K562 (cell line): ENCODE measurements around the gene CCDC187. TPM values are rescaled to one million over a fixed set of nuclear protein-coding genes. Genes with fewer than 3 reads are reported as not detected.

Experiments used
- ATAC-seq: fragments of 200-7000 bp; cut with Tn5 transposase; 3 replicates; pipeline ENCODE4 v1.9.1; 2020; ENCODE audit warnings: moderate library complexity
- BruUV-seq: library from RNA; stranded (reverse); fragments of 400-500 nt; replicated peaks from 2 replicates; lab custom pipeline; 2021; lab: Mats Ljungman, UMichigan
- CTCF ChIA-PET: fragments of 300-600 bp; formaldehyde crosslinking; extraction: SDS; loops from one replicate; lab custom pipeline; 2021; ENCODE audit warnings: low intra/inter-chr PET ratio; lab: Yijun Ruan, JAX
- POLR2A ChIA-PET: fragments of 300-600, 350-650 bp; sonication (Branson Sonifier 250); formaldehyde crosslinking; extraction: SDS; loops from one replicate; lab custom pipeline; 2021; ENCODE audit warnings: antibody characterized with exemption, inconsistent platforms; lab: Yijun Ruan, JAX
- DNase-seq, 4 experiments: peaks; one replicate each; pipeline versions ENCODE4 v3.0.0 to v3.0.0-alpha.2; 2011 to 2018; ENCODE audit warnings: low spot score in 3 of 4, mixed read lengths in 3 of 4; ENCODE audit errors: extremely low read depth in 1 of 4
- FAIRE-seq: peaks from 2 replicates; lab custom pipeline; 2011; peaks lifted over from hg19 to GRCh38; lab: Jason Lieb, UNC
- H2AFZ ChIP-seq: 2 replicates; pipeline ENCODE4 v1.6.0; 2011; ENCODE audit warnings: low read depth, low read length, control low read depth, inconsistent platforms
- H3K27ac ChIP-seq: fragments of 200-600 bp; 3 replicates; pipeline ENCODE4 v1.8.0; 2011; ENCODE audit warnings: low read depth, mild to moderate bottlenecking, control low read depth, inconsistent platforms, low read length, moderate library complexity, mixed read lengths; ENCODE audit errors: extremely low read depth
- H3K27me3 ChIP-seq, 2 experiments: fragments of 300-600 bp in 1 of 2; 2 replicates in 1 of 2; 3 replicates in 1 of 2; pipeline versions ENCODE4 v1.6.0 to v1.8.0; 2011; ENCODE audit warnings: inconsistent platforms in 2 of 2, low read length in 2 of 2, mild to moderate bottlenecking in 1 of 2, mixed read lengths in 1 of 2, moderate library complexity in 1 of 2; ENCODE audit not compliant: control insufficient read depth in 2 of 2, insufficient read depth in 2 of 2
- H3K36me3 ChIP-seq: fragments of 300-600 bp; 3 replicates; pipeline ENCODE4 v1.8.0; 2011; ENCODE audit warnings: mild to moderate bottlenecking, low read length, inconsistent platforms; ENCODE audit not compliant: control insufficient read depth, insufficient read depth
- H3K4me1 ChIP-seq, 2 experiments: fragments of 200-600 bp in 1 of 2; replicated peaks in 1 of 2; 2 replicates in 1 of 2; 3 replicates in 1 of 2; pipeline versions ENCODE4 v1.5.1 to v1.8.0; 2011; ENCODE audit warnings: inconsistent platforms in 2 of 2, low read length in 2 of 2, mild to moderate bottlenecking in 1 of 2, mixed read lengths in 1 of 2, moderate library complexity in 1 of 2; ENCODE audit not compliant: control insufficient read depth in 2 of 2, insufficient read depth in 2 of 2
- H3K4me2 ChIP-seq: 2 replicates; pipeline ENCODE4 v1.6.1; 2011; ENCODE audit warnings: low read length, control low read depth, inconsistent platforms, mixed read lengths; ENCODE audit not compliant: insufficient read depth
- H3K4me3 ChIP-seq: fragments of 200-600 bp; sonication (generic), shearing (Covaris generic); 2 replicates; pipeline ENCODE4 v1.5.1; 2016; ENCODE audit warnings: control low read depth, inconsistent platforms
- H3K79me2 ChIP-seq: fragments of 200-600 bp; 3 replicates; pipeline ENCODE4 v1.8.0; 2011; ENCODE audit warnings: low read length, inconsistent platforms; ENCODE audit not compliant: control insufficient read depth, insufficient read depth
- H3K9ac ChIP-seq, 2 experiments: 2 replicates each; pipeline versions ENCODE4 v1.6.0 to v1.6.1; 2011; ENCODE audit warnings: low read depth in 2 of 2, low read length in 2 of 2, control low read depth in 1 of 2, inconsistent platforms in 1 of 2, mild to moderate bottlenecking in 1 of 2, mixed read lengths in 1 of 2; ENCODE audit not compliant: insufficient read depth in 1 of 2
- H3K9me1 ChIP-seq: one replicate; pipeline ENCODE4 v1.6.0; 2011; ENCODE audit warnings: inconsistent platforms, mild to moderate bottlenecking, low read length, moderate library complexity; ENCODE audit not compliant: control insufficient read depth, insufficient read depth
- H3K9me3 ChIP-seq: replicated peaks from 2 replicates; pipeline ENCODE4 v1.5.1; 2011; ENCODE audit warnings: low read depth, low read length, inconsistent platforms; ENCODE audit not compliant: control insufficient read depth, insufficient read depth
- H4K20me1 ChIP-seq: replicated peaks from 2 replicates; pipeline ENCODE4 v1.6.1; 2011; ENCODE audit warnings: low read length, inconsistent platforms, mixed read lengths; ENCODE audit not compliant: control insufficient read depth, insufficient read depth
- ATF7 ChIP-seq: fragments of 450-650 bp; IDR thresholded peaks from 2 replicates; pipeline ENCODE4 v1.7.1; 2014; ENCODE audit warnings: mild to moderate bottlenecking, moderate library complexity
- BMI1 ChIP-seq: fragments of 150-350 bp; IDR thresholded peaks from 2 replicates; pipeline ENCODE4 v1.6.1; 2014; ENCODE audit warnings: low read length
- CCNT2 ChIP-seq: IDR thresholded peaks from 2 replicates; pipeline ENCODE4 v1.6.1; 2011; ENCODE audit warnings: borderline replicate concordance, low read depth, mild to moderate bottlenecking, moderate library complexity, mixed read lengths, low read length; ENCODE audit not compliant: insufficient read length; ENCODE audit errors: extremely low read depth
- E2F3 ChIP-seq: fragments of 250-450 bp; sonication (Bioruptor Pico); IDR thresholded peaks from 2 replicates; pipeline ENCODE4 v1.4.0; 2020; ENCODE audit warnings: mild to moderate bottlenecking
- GTF2E2 ChIP-seq: fragments of 200-800 bp; sonication (Bioruptor generic); IDR thresholded peaks from 2 replicates; pipeline ENCODE4 v1.6.1; 2016; ENCODE audit warnings: missing genetic modification characterization, missing compliant biosample characterization
- KDM2B ChIP-seq: fragments of 250-450 bp; sonication (Bioruptor Pico); IDR thresholded peaks from 2 replicates; pipeline ENCODE4 v1.8.0; 2021; ENCODE audit warnings: mild to moderate bottlenecking, moderate library complexity
- KLF13 ChIP-seq: fragments of 450-650 bp; IDR thresholded peaks from 2 replicates; pipeline ENCODE4 v1.6.1; 2016; ENCODE audit warnings: missing genetic modification characterization, low read depth, mild to moderate bottlenecking, missing compliant biosample characterization, moderate library complexity, borderline replicate concordance
- MTF1 ChIP-seq: fragments of 250-450 bp; sonication (Bioruptor Pico); IDR thresholded peaks from 2 replicates; pipeline ENCODE4 v1.9.0; 2021; ENCODE audit warnings: moderate library complexity, mild to moderate bottlenecking, inconsistent platforms, borderline replicate concordance
- NCOA1 ChIP-seq: fragments of 450-650 bp; IDR thresholded peaks from 2 replicates; pipeline ENCODE4 v1.6.1; 2016; ENCODE audit warnings: low read depth
- PHB ChIP-seq: fragments of 250-450 bp; sonication (Bioruptor Pico); IDR thresholded peaks from 2 replicates; pipeline ENCODE4 v1.5.0; 2021
- PHF21A ChIP-seq: fragments of 450-650 bp; IDR thresholded peaks from 2 replicates; pipeline ENCODE4 v1.6.1; 2017; ENCODE audit warnings: low read depth, borderline replicate concordance
- TCF7L2 ChIP-seq: fragments of 150-350 bp; IDR thresholded peaks from 2 replicates; pipeline ENCODE4 v1.6.1; 2016; ENCODE audit warnings: low read depth, mild to moderate bottlenecking, low read length, moderate library complexity
- YY1 ChIP-seq, 3 experiments: IDR thresholded peaks; 2 replicates each; pipeline ENCODE4 v1.6.1; 2011; ENCODE audit warnings: low read length in 2 of 3, mild to moderate bottlenecking in 2 of 3, moderate library complexity in 2 of 3, borderline replicate concordance in 1 of 3, control low read depth in 1 of 3, low read depth in 1 of 3; ENCODE audit not compliant: insufficient read depth in 3 of 3, insufficient replicate concordance in 2 of 3, control insufficient read depth in 1 of 3, insufficient read length in 1 of 3; ENCODE audit errors: extremely low read depth in 1 of 3
- ZBTB7A ChIP-seq: IDR thresholded peaks from 2 replicates; pipeline ENCODE4 v1.6.1; 2011; ENCODE audit warnings: low read depth, mild to moderate bottlenecking, low read length, moderate library complexity, borderline replicate concordance; ENCODE audit not compliant: control insufficient read depth
- ZC3H8 ChIP-seq: fragments of 450-650 bp; IDR thresholded peaks from 2 replicates; pipeline ENCODE4 v1.6.1; 2017
- ZKSCAN1 ChIP-seq: fragments of 150-350 bp; IDR thresholded peaks from 2 replicates; pipeline ENCODE4 v1.6.1; 2016; ENCODE audit warnings: low read depth, low read length
- ZNF124 ChIP-seq: sonication (generic); formaldehyde crosslinking; IDR thresholded peaks from 2 replicates; pipeline ENCODE4 v1.8.1; 2022; ENCODE audit warnings: missing genetic modification reagents
- ZNF197 ChIP-seq: fragments of 200-800 bp; sonication (Bioruptor generic); IDR thresholded peaks from 2 replicates; pipeline ENCODE4 v1.6.1; 2016; ENCODE audit warnings: low read depth, missing genetic modification characterization, missing compliant biosample characterization
- ZNF79 ChIP-seq: fragments of 250-450 bp; sonication (Bioruptor Pico); IDR thresholded peaks from 2 replicates; pipeline ENCODE4 v1.4.0; 2020; ENCODE audit warnings: low read depth, mild to moderate bottlenecking, moderate library complexity
- WGBS: fragments of 100-300 bp; shearing (Covaris generic); methylation state at CpG from one replicate; pipeline ENCODE4 v1.1.6; 2016; ENCODE audit warnings: low coverage, mixed read lengths; ENCODE audit not compliant: insufficient coverage; ENCODE audit errors: missing lambda C conversion rate; 5-methylcytosine and 5-hydroxymethylcytosine counted together
- in situ Hi-C: fragments of 300-500 bp; cut with MboI; formaldehyde crosslinking; loops from 4 replicates; pipeline ENCODE4 v1.15.0; 2018; ENCODE audit warnings: inconsistent platforms, mixed read lengths
- intact Hi-C: fragments of 100-400 bp; cut with micrococcal nuclease; formaldehyde crosslinking; loops from 2 replicates; pipeline ENCODE4 v1.14.2; 2022
- polyA plus RNA-seq, 8 experiments: library from polyadenylated mRNA; depleted of rRNA in 4 of 8; stranded (reverse) in 5 of 8; unstranded in 3 of 8; fragments of >200 nt; fragmentation: Nextera tagmentation in 2 of 8; fragmentation: Illumina TruSeq in 1 of 8; extraction: Ambion mirVana in 2 of 8; extraction: Trizol in 1 of 8; gene quantifications; 2 replicates each; pipeline versions ENCODE4 v1.2.1 to v1.2.3, GENCODE V29; 2011 to 2014; ENCODE audit warnings: inconsistent platforms in 1 of 8, missing spikeins in 1 of 8
- total RNA-seq, 7 experiments: library from RNA; depleted of rRNA in 6 of 7; stranded (reverse); fragments of >200 nt in 6 of 7; fragmentation: Illumina TruSeq in 2 of 7; extraction: Trizol in 2 of 7; gene quantifications; 2 replicates each; pipeline versions ENCODE4 v1.2.1 to v1.2.3, GENCODE V29; 2011 to 2021; ENCODE audit warnings: low replicate concordance in 1 of 7
- TF ChIP-seq, protein P1 (sequence below): sonication (generic); formaldehyde crosslinking; IDR thresholded peaks from 2 replicates; pipeline ENCODE4 v1.9.0; 2022; ENCODE audit warnings: mild to moderate bottlenecking, missing genetic modification reagents

The CCDC187 gene
- total and polyA plus RNA-seq, 9 of the 15 experiments (the other 6 are each of a cell fraction or from before 2014, with no cell fraction given): not detected

DNA sequence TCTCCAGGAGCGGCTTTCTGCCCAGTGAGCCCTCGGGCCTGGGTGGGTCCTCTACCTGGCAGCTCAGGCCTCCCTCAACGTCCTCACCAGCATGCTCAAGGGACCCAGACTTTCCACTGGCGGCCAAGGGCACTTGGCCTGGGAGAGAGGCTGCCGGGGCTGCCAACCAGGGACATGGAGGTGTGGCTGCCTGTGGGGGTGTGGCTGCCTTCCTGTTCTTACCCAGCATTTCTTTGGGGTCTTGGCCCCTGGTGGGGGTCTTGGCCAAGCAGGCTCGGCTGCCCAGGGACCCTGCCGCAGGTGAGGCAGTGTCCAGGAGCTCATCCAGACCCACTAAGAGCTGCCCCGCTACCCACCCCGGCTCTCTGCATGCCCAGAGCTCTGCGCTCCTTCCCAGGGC is 51.0 kb downstream of the CCDC187 start:
- H3K9me1 ChIP-seq: no peaks in the 10 kb centered on the region
- no peak overlapping the region for H3K9ac ChIP-seq
- H3K4me1 ChIP-seq: peaks cover 0 to 80% of the 10 kb centered on the region in 2 experiments; a peak in 3 of 5 replicates
- in situ Hi-C loops (no loop called here), intact Hi-C loops (no loop called here)
- no peaks in the 10 kb centered on the region for H3K9me3 ChIP-seq
- 16% methylated on average over 9 of the region's 10 CpGs for WGBS
- DNase-seq (no peak), FAIRE-seq (no peak), ATAC-seq (no peak)
- H3K79me2 ChIP-seq: no peaks in the 10 kb centered on the region
- H3K4me3 ChIP-seq: no peak overlapping the region
- POLR2A ChIA-PET: no interaction called here
- no peak overlapping the region for H2AFZ ChIP-seq
- H3K27ac ChIP-seq: no peak overlapping the region
- peaks cover 17 to 62% of the 10 kb centered on the region in 2 experiments; a peak in 4 of 5 replicates for H3K27me3 ChIP-seq
- BruUV-seq: no TSS peak
- H3K36me3 ChIP-seq: no peaks in the 10 kb centered on the region
- CTCF ChIA-PET: no interaction called here
- peaks cover 6% of the 10 kb centered on the region; the same call in 1 of the 2 replicates for H4K20me1 ChIP-seq
- no peak overlapping the region for H3K4me2 ChIP-seq
- TF ChIP-seq ZBTB7A (no peak), BMI1 (no peak), ZKSCAN1 (no peak), PHB (no peak), CCNT2 (no peak), ZC3H8 (no peak), KLF13 (tag) (no peak), ZNF124 (CRISPR knock-in tag) (no peak), GTF2E2 (tag) (no peak), TCF7L2 (no peak), ZNF79 (CRISPR knock-in tag) (no peak), YY1 (IDR thresholded peaks at IDR 0.05; ENCODE audit: borderline replicate concordance in 1 of 3, control insufficient read depth in 1 of 3, extremely low read depth in 1 of 3, insufficient read depth in 3 of 3, insufficient read length in 1 of 3, insufficient replicate concordance in 2 of 3, low read depth in 1 of 3, low read length in 2 of 3) (no peak), ATF7 (no peak), E2F3 (no peak), ZNF197 (CRISPR knock-in tag) (no peak), KDM2B (CRISPR knock-in tag) (no peak), NCOA1 (no peak), MTF1 (CRISPR knock-in tag) (no peak), PHF21A (no peak)
- TF ChIP-seq, protein P1, sequence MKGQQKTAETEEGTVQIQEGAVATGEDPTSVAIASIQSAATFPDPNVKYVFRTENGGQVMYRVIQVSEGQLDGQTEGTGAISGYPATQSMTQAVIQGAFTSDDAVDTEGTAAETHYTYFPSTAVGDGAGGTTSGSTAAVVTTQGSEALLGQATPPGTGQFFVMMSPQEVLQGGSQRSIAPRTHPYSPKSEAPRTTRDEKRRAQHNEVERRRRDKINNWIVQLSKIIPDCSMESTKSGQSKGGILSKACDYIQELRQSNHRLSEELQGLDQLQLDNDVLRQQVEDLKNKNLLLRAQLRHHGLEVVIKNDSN (CRISPR knock-in tag): no peak
